Endothelial cell of umbilical vein (primary cell): ENCODE results near the gene DNMT1.

Experiments used
- POLR2A ChIP-seq: IDR thresholded peaks from 2 replicates; pipeline ENCODE4 v1.6.1; 2012; ENCODE audit warnings: low read depth, mild to moderate bottlenecking, control low read depth, low read length
- POLR2AphosphoS5 ChIP-seq: IDR thresholded peaks from 2 replicates; pipeline ENCODE4 v1.6.1; 2012; ENCODE audit warnings: low read depth, mild to moderate bottlenecking, control low read depth, low read length, moderate library complexity; ENCODE audit not compliant: insufficient read depth

DNA sequence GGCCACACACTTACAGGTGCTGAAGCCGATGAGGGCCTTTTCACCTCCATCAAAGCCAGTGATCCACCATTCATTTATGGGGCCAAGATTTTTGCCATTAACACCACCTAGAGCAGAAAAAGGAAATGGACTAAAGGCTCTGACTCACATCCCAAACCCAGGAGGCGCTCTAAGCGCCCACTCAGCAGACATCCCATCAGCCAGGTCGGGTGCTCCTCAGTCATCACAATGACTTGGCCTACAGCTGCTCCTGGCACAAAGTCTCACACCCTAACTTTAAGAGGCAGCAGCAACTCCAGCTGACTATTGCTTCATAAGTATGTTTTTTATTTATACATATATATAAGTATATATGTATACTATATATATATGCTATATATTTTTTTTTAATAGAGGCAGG lies 38.9 kb downstream of the DNMT1 start:
- TF ChIP-seq POLR2A, result no peak
- no peak for TF ChIP-seq POLR2AphosphoS5
